ENCODE data around the gene NBPF10.
"Not testable (repeated sequence)": the region's sequence is repeated elsewhere in the genome, so short reads cannot be mapped to it uniquely, and the experiment has no call there.

Gene NBPF10

DNA sequence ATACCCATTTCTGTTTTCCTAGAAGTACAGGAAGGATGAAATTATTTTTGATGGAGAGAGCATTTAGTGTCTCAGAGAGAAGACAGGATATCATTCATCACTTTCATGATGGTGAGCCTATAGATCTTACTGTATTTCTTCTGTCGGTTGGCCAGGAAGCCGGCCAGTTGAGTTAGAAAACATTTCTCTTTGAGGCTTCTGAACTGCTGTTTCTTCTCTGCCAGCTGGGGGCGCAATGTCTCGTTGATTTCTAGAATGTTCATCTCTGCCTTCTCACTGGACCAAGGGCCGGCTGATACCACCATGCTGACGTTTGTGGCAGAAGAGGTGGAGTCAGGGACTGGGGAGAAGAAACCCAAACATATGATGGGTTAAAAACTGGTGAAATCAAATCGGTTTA lies at the start of gene NBPF10:
NBPF10 (minus strand) TSS at position 340 of the 400 bp plus-strand sequence; CDS start at position 305, 35 bp downstream.
- DNase-seq = not testable (repeated sequence)

DNA sequence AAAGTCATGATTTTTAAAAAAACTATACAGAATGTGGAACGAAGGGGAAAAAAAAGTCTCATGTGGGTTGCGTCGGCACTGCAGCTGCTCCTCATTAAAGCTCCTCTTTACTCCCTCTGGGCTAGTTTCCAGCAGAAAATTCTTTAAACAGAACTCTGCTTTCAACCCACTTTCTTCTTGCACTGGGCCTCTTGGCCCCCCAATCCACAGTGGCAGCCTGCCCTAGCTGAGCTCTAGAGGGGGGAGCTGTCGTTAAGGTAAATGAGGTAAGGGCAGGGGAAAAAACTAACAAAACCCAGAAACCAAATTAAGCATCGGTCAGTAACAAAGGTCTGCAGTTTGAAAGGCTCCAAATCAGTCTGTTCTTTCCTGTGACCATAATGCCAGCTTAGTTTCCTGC lies 29.9 kb upstream of the NBPF10 start:
- DNase-seq = not testable (repeated sequence)

- DNase-seq = not testable (repeated sequence)
Observed at GRCh38 chr1:146167740-146168139, 23.1 kb upstream of the NBPF10 start.

DNA sequence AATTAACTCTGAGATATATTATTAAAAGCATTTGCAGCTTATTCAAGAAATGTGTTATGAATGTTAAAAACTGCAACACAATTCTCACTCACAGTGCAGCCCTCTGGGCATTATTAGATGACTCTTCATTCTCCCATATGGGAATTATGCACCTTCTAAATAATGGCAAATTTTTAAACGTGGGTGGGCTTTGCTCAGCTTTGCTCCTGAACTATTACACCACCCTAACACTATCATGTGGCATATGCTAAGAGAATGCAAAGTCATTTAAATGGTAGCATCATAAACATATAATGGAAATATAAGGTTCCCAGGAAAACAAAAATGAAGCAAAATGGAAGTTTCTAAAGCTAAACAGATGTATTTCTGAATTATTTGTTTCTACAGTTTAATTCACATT lies 22.7 kb upstream of the NBPF10 start:
- not testable (repeated sequence) for DNase-seq
